HG02943 (cell line): ENCODE measurements around the gene EPHA2.
"Not testable (repeated sequence)": the region's sequence is repeated elsewhere in the genome, so short reads cannot be mapped to it uniquely, and the experiment has no call there.

Experiments
- ATAC-seq: cut with Tn5 transposase; IDR thresholded peaks from one replicate; pipeline ENCODE4 v1.9.1; 2021; ENCODE audit warnings: mild to moderate bottlenecking, low read depth, moderate library complexity; ENCODE audit not compliant: unreplicated experiment

EPHA2 gene

DNA sequence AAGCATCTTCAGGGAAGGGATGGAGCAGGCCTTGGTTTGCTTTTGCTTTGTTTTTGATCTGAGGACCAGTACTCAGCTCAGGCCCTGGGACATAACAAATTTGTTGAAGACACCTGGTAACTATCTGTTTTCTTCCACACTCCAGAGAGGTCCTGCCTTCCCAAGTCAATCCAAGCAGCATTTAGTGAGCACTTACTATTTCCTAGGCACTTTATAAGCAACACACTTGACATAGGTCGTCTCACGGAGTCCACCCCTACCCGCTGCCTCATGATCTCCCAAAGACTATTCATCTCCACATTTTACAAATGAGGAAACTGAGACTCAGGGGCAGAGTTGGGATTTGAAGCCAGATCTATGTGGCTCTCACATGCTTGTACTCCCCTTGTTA is 14.4 kb upstream of the EPHA2 start:
- ATAC-seq, result no peak

DNA sequence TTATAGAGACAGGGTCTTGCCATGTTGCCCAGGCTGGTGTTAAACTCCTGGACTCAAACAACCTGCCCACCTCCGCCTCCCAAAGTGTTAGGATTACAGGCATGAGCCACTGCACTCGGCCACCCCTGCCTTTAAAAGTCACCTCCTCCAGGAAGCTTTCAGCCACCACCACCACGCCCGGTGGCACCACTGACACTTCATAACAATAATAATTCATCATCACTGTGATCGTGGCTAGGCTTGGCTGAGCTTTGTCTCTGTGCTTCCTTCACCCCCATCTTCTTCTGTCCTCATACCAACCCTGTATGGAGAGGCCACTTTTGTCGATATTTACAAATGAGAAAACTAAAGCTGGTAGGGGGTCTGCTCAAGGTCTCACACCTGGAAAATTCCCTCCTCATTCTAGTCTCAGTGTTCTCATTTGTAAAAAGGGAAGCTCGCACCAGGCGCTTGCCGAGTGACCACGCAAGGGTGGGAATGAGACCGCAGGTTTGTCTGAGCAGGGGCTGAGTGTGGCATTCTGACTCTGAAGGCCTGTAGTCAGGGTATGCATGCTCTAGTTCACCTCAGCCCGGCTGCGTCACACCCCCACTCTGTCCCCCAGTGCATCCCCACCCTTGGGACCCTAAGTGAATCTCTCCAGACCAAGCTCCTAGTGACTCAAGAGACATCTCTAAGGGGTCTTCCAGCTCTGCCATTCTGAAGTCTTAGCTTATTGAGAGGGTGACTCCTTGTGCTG is 12.9 kb upstream of the EPHA2 start:
- no peak for ATAC-seq

DNA sequence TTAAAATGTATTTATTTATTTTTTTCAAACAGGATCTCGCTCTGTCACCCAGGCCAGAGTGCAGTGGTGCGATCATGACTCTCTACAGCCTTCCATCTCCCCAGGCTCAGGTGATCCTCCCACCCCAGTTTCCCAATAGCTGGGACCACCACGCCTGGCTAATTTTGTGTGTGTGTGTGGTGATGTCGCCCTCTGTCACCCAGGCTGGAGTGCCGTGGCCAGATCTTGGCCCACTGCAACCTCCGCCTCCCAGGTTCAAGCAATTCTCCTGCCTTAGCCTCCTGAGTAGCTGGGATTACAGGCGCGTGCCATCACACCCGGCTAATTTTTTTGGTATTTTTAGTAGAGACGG is 12.3 kb upstream of the EPHA2 start:
- not testable (repeated sequence) for ATAC-seq

DNA sequence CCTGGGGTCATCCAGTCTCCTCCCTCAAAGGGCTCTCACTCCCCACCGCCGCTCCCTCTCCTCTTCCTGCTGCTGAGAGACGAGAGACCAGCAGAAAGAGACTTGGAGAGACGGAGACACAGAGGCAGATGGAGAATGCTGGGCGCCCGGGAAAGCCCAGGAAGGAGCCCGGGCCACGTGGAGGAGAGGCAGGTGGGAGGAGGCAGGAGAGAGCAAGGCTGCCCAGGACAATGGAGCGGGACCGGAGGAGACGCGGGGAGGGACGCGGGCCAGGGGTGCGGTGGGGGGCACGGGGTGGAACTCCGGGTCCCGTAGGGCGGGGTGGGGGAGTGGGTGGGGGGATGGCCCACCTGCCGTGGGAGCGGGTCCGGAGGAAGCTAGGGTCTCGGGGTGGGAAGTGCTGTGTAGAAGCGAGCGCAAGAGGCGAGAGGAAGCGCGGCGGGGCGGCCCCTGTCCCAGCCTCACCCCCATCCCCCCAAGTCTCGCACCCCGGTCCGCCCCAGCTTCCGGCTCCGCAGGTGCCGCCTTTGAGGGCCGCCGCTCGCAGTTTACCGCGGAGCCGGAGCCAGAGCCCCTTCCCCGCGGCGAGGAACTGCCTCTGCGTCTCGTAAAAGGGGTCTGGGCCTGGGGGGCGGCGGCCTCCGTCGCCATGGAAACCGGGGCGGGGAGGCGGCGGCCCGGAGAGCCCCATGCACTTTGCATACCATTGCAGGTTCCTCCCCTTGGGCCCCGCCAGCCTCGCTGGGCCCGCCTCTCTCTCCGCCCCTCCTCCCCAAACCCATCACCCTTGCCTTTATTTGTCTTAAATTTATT is 11.7 kb upstream of the EPHA2 start:
- ATAC-seq, result no peak

GRCh38 chr1:16166117-16166516 is 10.2 kb upstream of the EPHA2 start:
- no peak for ATAC-seq

DNA sequence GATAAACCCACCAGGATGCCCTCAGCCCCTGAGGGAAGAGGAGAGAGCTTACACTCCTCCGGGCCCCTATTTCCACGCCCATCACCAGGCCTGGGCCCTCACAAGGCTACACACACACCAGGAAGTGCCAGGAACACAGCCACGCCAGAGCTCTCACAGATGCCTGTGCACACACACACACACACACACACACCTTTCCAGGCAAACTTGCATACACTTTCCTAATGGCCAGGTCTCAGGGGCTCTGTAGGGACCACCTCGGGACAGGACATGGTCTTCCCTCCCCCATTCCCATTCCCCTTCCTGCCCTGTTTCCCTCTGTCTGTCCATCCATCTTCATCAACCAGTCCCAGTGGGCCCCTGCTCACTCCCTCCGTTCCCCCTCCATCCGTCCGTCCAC is 9.7 kb upstream of the EPHA2 start:
- ATAC-seq, result no peak

- no peak for ATAC-seq
Measured at GRCh38 chr1:16165073-16165364, 9.2 kb upstream of the EPHA2 start.

GRCh38 chr1:16164213-16165072 is 8.6 kb upstream of the EPHA2 start:
- ATAC-seq, result no peak

DNA sequence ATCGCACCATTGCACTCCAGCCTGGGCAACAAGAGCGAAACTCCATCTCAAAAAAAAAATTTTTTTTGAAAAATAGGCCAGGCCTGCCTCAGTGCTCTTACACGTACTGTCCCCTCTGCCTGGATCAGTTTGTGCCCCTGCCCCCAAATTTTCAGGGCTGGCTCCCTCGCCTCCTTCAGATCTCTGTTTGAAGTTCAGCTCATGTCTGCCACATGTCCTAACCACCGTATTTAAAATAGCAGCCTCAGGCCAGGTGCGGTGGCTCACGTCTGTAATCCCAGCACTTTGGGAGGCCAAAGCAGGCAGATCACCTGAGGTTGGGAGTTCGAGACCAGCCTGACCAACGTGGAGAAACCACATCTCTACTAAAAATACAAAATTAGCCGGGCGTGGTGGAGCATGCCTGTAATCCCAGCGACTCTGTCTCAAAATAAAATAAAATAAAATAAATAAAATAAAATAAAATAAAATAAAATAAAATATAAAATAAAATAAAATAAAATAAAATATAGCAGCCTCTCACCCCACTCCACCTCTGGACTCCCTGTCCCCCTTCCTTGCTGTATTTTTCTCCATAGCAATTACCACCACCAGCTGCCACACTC is 7.8 kb upstream of the EPHA2 start:
- ATAC-seq, result not testable (repeated sequence)

GRCh38 chr1:16162163-16162822 is 6.4 kb upstream of the EPHA2 start:
- ATAC-seq, result no peak

DNA sequence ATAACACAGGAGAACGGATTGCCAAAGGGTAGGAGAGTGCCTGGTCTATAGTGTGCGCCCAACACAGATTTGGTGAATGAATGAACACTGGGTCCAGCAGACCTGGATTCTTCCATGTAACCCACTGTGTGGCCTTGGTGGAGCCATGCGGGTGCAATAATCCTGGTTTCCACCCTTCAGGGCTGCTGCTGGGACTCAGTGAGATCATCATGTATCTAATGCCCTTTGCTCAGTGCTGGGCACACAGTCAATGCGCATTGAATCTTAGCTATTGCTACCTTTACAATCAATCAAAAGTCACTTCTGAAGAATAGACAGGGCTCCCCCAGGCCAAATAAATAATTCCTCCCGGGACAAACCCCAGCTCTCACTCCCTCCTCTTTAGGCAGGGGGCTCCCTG is 5.8 kb upstream of the EPHA2 start:
- no peak for ATAC-seq

GRCh38 chr1:16158993-16159831 is 3.3 kb upstream of the EPHA2 start:
- ATAC-seq, result no peak

GRCh38 chr1:16158025-16158424 is 2.2 kb upstream of the EPHA2 start:
- ATAC-seq, result no peak

- ATAC-seq, result no peak
Measured at GRCh38 chr1:16156848-16157495, 1.1 kb upstream of the EPHA2 start.

DNA sequence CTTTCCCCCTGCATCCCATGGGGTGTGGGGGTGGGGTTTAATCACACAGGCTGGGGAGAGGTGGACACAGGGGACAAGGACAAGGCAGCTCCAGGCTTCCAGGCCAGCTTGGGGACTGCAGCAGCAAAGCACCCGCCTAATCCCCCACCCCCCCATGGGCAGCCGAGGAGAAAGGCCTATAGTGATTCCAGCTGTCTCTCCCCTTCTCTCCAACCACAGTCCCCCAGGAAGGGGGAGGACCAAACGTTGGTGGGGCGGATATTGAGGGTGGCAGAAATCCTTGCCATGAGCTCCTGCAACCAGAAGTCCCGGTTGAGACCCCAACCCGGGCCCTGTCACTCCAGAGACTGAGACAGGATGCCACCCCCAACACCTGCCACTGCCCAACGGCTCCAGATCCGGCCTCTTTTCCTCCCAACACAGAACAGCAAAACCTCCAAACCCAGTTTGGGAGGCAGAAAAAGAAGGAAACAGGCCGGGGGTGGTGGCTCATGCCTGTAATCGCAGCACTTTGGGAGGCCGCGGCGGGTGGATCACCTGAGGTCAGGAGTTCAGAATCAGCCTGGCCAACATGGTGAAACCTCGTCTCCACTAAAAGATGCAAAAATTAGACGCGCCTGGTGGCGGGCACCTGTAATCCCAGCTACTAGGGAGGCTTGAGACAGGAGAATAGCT is 1.7 kb downstream of the EPHA2 start:
- ATAC-seq, result no peak

- ATAC-seq, result no peak
Measured at GRCh38 chr1:16153096-16153998, 2.5 kb downstream of the EPHA2 start.

DNA sequence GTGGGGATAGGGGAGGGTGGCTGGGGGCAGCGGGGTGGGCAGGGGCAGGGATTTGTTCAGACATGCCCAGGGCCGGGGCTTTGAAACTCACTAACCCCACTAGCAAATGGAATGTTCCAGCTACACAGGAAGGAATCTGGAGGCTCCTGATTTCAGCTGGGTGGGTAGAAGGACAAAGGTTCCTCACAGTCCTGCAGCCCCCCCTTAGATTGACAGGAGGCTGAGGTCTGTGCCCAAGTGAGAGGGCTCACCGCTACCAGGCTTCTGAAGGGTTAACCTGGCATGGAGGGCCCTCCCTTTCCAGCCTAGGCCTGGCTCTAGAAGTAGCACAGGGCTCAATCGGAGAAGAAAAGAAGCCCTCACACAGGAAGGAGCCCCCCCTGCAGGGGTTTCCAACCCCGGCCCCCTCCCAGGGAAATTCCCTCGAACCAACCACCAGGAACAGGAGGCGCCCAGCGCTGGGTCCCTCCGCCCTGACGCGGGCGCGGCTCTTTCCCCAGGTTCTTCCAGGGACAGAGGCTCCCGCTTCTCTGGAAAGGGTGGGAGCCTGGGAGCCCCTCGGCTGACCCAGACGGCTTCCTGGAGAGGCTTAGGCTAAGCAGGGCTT is 3.3 kb downstream of the EPHA2 start:
- no peak for ATAC-seq
